ENCODE measurements around the gene NUP210.

DNA sequence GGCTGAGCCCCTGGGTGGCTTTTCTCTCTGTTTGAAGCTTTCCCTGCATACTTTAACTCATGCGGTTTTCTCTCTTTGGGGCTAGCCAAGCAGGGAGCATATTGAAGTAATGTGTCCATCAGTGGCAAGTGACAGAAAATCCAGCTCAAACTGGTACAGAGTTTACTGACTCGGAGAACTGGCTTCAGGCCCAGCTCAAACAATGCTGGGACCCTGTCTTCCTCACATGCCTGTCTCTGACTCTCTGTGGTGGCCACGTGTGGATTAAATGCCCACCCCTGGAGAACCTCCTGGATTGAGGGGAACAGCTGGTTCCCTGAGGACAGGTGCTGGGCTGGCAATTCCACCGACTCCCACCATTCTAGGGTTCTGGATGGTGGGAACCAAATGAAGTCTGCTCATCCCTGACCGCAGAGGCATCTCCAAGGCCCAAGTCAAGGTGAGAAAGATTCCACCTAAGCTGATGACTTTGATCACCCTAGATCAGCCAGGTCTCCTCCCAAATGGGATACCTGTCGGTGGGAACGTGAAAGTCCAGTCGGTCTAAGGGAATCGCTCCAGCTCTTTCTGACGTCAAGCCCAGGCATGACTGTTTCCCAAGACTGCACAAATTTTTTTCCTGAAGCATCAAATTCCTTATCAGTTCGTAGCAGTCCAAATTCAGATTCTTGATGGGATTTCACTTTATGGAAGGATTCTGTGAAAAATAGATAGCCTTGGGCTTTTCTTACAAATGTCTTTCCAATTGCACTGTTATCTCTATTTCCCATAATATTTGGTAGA is 43.7 kb upstream of the NUP210 start:
- TF ChIP-seq TAF1 (IDR thresholded peaks at IDR 0.05; ENCODE audit: borderline replicate concordance, low read depth, low read length) (no peak), POLR2A (IDR thresholded peaks at IDR 0.05; ENCODE audit: low read depth, low read length) (no peak)

Data from GM12892 (cell line).